ENCODE measurements around the gene C21orf58. TPM values are rescaled to one million over a fixed set of nuclear protein-coding genes. Genes with fewer than 3 reads are reported as not detected.
"Not testable (repeated sequence)": the region's sequence is repeated elsewhere in the genome, so short reads cannot be mapped to it uniquely, and the experiment has no call there.

The C21orf58 gene
- polyA plus RNA-seq (ENCODE audit: insufficient read length in 4 of 4): 10 to 100 TPM in 3 of 4 donors, 1 to 10 TPM in 1; 6.1 to 26.2 (median 16.9) TPM

GRCh38 chr21:46323710-46324389 is at the start of gene C21orf58, which contains the start of gene PCNT:
Gene C21orf58 (minus strand): TSS chr21:46323870. CDS start chr21:46322738, 1,132 bp downstream.
Gene PCNT (plus strand): TSS chr21:46324156. CDS start chr21:46324229, 73 bp downstream.
- DNase-seq (ENCODE audit: low read depth in 4 of 4, low spot score in 2 of 4): peak; percentile 74 to 93 (median 90)

GRCh38 chr21:46372947-46373346 is 49.3 kb upstream of the C21orf58 start:
- DNase-seq (ENCODE audit: low read depth in 4 of 4, low spot score in 2 of 4): not testable (repeated sequence)

- DNase-seq (ENCODE audit: low read depth in 4 of 4, low spot score in 2 of 4): no peak
Measured at GRCh38 chr21:46372014-46372485, 48.4 kb upstream of the C21orf58 start.

- no peak for DNase-seq (ENCODE audit: low read depth in 4 of 4, low spot score in 2 of 4)
Measured at GRCh38 chr21:46371204-46372013, 47.7 kb upstream of the C21orf58 start.

GRCh38 chr21:46369520-46370235 is 46.0 kb upstream of the C21orf58 start:
- no peak for DNase-seq (ENCODE audit: low read depth in 4 of 4, low spot score in 2 of 4)

GRCh38 chr21:46368533-46369285 is 45.0 kb upstream of the C21orf58 start:
- no peak for DNase-seq (ENCODE audit: low read depth in 4 of 4, low spot score in 2 of 4)

GRCh38 chr21:46366966-46367365 is 43.3 kb upstream of the C21orf58 start:
- DNase-seq (ENCODE audit: low read depth in 4 of 4, low spot score in 2 of 4): no peak

- no peak for DNase-seq (ENCODE audit: low read depth in 4 of 4, low spot score in 2 of 4)
Measured at GRCh38 chr21:46366561-46366960, 42.9 kb upstream of the C21orf58 start.

- no peak for DNase-seq (ENCODE audit: low read depth in 4 of 4, low spot score in 2 of 4)
Measured at GRCh38 chr21:46366091-46366490, 42.4 kb upstream of the C21orf58 start.

GRCh38 chr21:46363698-46364097 is 40.0 kb upstream of the C21orf58 start:
- no peak for DNase-seq (ENCODE audit: low read depth in 4 of 4, low spot score in 2 of 4)

GRCh38 chr21:46362946-46363345 is 39.3 kb upstream of the C21orf58 start:
- no peak for DNase-seq (ENCODE audit: low read depth in 4 of 4, low spot score in 2 of 4)

- peak in 2 of 4 donors; percentile 46 to 64 for DNase-seq (ENCODE audit: low read depth in 4 of 4, low spot score in 2 of 4)
Measured at GRCh38 chr21:46361935-46362334, 38.3 kb upstream of the C21orf58 start.

GRCh38 chr21:46361176-46361575 is 37.5 kb upstream of the C21orf58 start:
- peak in 2 of 4 donors; percentile 23 to 31 for DNase-seq (ENCODE audit: low read depth in 4 of 4, low spot score in 2 of 4)

- no peak for DNase-seq (ENCODE audit: low read depth in 4 of 4, low spot score in 2 of 4)
Measured at GRCh38 chr21:46357684-46358425, 34.2 kb upstream of the C21orf58 start.

- DNase-seq (ENCODE audit: low read depth in 4 of 4, low spot score in 2 of 4): no peak
Measured at GRCh38 chr21:46357335-46357604, 33.6 kb upstream of the C21orf58 start.

- DNase-seq (ENCODE audit: low read depth in 4 of 4, low spot score in 2 of 4): no peak
Measured at GRCh38 chr21:46356494-46357334, 33.0 kb upstream of the C21orf58 start.

- DNase-seq (ENCODE audit: low read depth in 4 of 4, low spot score in 2 of 4): no peak
Measured at GRCh38 chr21:46356005-46356338, 32.3 kb upstream of the C21orf58 start.

GRCh38 chr21:46355161-46356004 is 31.7 kb upstream of the C21orf58 start:
- DNase-seq (ENCODE audit: low read depth in 4 of 4, low spot score in 2 of 4): no peak
